ENCODE results near the gene KITLG.

- TF ChIP-seq FOXM1 (IDR thresholded peaks at IDR 0.05; ENCODE audit: low read depth) (no peak), ZBTB33 (IDR thresholded peaks at IDR 0.05; ENCODE audit: borderline replicate concordance, low read depth) (no peak), CTCF (IDR thresholded peaks at IDR 0.05) (no peak), POLR2AphosphoS5 (IDR thresholded peaks at IDR 0.05; ENCODE audit: low read depth, low read length) (no peak), SMC3 (IDR thresholded peaks at IDR 0.05; ENCODE audit: low read depth, low read length) (no peak), CHD2 (IDR thresholded peaks at IDR 0.05; ENCODE audit: low read length, partially characterized antibody) (no peak), USF1 (IDR thresholded peaks at IDR 0.05; ENCODE audit: borderline replicate concordance, low read depth) (no peak), TAF1 (IDR thresholded peaks at IDR 0.05; ENCODE audit: borderline replicate concordance, low read depth, low read length) (no peak), RFX5 (IDR thresholded peaks at IDR 0.05; ENCODE audit: low read length) (no peak), MXI1 (IDR thresholded peaks at IDR 0.05; ENCODE audit: low read depth, low read length) (no peak), NRF1 (IDR thresholded peaks at IDR 0.05; ENCODE audit: low read depth, low read length) (no peak), EP300 (IDR thresholded peaks at IDR 0.05; ENCODE audit: borderline replicate concordance in 1 of 2, low read depth in 1 of 2, low read length in 1 of 2) (no peak), RAD21 (IDR thresholded peaks at IDR 0.05; ENCODE audit: low read length) (no peak), TEAD4 (IDR thresholded peaks at IDR 0.05; ENCODE audit: borderline replicate concordance, insufficient read depth) (no peak)
Measured at GRCh38 chr12:88501972-88502938, 78.0 kb downstream of the KITLG start.

All from SK-N-SH (cell line).